Inferior parietal cortex (tissue), 1 donor: ENCODE measurements around the gene AXL.

Source experiments
- DNase-seq: peaks from one replicate; pipeline ENCODE4 v3.0.0-alpha.2; 2016; ENCODE audit errors: extremely low spot score

Gene AXL

GRCh38 chr19:41234512-41235168, 15.6 kb downstream of the AXL start:
- no peak for DNase-seq

DNA sequence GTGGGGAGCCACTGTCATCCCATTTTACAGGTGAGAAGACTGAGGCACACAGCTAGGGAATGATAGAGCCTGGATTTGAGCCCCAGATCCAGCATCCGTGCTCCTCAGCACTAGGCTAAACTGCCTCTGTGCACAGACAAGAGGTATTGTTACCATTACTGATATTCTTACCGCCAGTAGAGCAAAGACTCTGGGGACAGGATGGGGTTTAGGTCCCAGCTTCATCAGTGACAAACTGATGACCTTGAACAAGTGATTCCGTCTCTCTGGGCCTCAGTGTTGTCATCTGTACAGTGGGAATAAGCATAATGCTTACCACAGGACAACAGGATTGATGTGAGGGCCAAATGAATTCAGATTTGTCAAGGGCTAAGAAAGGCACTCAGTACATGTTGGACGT, 16.5 kb downstream of the AXL start:
- DNase-seq = no peak

DNA sequence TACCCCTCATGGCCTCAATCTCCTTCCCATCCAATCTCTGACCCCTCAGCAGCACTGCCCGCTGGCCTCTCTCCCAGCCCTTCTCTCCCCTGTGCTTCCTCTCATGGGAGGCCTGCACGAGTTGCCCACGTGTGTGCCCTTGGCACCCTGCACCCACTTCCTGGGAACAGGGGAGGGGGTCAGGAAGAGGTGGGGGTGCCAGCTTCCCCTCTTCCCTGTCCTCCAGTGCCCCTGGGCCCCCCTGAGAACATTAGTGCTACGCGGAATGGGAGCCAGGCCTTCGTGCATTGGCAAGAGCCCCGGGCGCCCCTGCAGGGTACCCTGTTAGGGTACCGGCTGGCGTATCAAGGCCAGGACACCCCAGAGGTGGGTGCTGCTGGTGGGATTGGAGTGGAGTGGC, 19.2 kb downstream of the AXL start:
- no peak for DNase-seq

DNA sequence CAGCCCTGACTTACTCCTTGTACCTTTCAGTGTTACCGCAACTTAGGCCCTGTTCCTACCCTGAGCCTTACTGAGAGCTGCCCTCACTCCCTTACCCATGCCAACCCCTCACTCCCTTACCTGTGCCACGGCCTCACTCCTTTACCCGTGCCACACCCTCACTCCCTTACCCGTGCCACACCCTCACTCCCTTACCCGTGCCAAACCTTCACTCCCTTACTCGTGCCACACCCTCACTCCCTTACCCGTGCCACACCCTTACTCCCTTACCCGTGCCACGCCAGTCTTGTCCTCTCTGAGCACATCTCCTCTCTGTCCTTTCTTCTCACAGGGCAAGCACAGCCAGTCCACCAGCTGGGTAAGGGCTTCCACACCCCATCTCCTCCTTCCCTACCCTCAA, 20.3 kb downstream of the AXL start:
- no peak for DNase-seq

- no peak for DNase-seq
These were observed 21.0 kb downstream of the AXL start for GRCh38 chr19:41239961-41240574.

DNA sequence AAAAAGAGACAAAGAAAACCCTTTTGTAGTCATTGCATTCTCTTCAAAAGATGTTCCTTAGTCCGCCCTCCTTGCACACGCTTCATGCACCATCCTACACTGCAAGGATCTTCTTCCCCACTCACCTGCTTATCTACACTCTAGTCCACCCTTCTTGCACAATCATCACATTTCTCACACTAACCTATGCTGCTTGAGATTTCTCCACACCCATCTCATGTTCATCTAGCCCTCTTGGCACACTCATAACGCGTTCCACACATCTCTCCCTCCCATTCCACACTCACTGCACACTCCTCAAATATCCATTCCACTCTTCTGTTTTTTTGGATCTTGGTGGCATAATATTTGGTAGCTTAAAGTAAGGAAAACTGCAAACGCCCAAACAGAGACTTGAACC, 22.8 kb downstream of the AXL start:
- no peak for DNase-seq

DNA sequence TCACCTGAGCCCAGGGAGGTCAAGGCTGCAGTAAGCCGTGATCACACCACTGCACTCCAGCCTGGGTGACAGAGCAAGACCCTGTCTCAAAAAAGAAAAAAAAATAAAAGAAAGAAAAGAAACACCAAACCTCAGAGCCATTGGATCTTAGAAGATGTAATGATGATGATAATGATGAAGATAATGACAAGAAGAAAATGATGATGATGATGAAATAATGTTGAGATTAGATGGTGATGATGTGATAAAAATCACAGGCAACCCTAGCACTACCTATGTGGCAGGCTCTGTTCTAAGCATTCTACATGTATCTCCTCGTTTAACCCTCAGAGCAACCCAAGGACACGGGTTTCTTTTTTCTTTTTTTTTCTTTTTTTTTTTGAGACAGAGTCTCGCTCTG, 25.1 kb downstream of the AXL start:
- DNase-seq = no peak

- no peak for DNase-seq
These were observed 26.8 kb downstream of the AXL start for GRCh38 chr19:41245843-41246242.

DNA sequence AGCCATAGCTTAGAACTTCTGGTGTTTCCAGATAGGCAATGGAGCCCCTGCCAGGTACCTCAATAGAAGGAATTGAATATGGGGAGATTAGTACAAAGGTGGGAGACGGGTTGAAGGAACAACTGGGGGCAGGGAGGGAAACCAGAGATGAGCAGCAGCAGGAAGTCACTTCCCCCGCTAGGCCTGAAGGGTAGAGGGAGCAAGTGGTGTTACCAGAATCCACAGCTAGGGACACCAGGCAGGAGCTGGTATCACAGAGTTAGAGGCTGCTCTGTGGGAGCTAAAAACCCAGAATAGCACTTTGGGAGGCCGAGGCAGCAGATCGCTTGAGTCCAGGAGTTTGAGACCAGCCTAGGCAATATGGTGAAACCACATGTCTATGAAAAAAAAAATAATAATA, 29.9 kb downstream of the AXL start:
- DNase-seq = no peak

DNA sequence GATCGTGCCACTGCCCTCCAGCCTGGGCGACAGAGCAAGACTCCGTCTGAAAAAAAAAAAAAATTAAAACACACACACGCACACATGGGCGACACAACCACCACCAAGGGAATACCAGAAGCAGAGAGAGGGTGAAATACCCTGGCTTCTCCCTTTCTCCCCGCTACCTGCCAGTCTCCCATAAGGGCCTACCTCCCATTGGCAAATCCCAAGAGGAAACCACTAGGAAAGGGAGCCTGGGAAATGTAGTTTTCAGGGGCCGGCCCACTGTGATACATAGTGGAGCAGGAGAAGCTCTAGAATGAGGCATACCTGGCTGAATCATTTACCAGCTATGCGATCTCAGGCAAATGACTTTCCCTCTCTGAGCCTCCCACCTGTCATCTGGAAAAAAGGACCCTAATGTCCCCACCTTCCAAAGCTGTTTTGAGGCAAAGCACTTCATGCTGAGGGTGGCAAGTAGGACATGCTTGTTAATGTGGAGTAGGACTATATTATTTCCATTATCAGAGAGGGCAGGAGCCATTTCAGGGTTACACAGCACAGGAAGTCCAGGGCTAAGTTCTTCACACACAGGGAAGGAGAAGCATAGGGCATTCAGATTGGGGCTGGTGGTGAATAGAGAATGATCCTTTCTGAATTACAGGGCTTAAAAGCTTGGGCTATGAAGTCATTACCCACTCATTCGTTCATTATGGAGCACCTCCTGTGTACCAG, 30.8 kb downstream of the AXL start:
- DNase-seq = no peak

DNA sequence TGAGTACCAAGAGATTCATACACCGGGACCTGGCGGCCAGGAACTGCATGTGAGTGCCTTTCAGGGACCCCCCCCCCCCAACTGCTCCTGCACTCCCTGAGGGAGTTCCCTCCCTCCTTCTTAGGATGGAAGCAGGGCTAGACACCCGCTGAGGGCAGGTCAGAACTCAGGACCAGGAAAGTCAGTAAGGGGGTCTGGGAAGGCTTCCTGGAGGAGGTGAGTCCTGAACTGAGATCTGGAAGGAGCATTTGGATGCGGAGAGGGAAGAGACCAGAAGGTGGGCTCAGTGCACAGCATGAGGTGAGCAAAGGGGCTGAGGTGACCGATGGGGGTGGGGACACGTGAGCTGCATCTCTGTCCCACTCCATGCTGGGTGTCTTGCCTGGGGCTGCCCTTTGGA, 34.6 kb downstream of the AXL start:
- no peak for DNase-seq

DNA sequence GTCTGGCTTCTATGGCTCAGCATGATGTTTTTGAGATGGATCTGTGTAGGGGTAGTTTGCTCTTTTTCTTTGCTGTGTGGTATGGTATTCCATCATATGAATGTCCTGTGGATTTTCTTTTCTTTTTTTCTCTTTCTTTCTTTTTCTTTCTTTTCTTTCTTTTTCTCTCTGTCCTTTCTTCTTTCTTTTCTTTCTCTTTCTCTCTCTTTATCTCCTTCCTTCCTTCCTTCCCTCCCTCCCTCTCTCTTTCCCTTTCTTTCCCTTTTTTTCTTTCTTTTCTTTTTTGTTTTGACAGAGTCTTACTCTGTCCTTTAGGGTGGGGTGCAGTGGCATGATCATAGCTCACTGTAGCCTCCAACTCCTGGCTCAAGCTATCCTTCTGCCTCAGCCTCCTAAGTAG, 36.1 kb downstream of the AXL start:
- no peak for DNase-seq

GRCh38 chr19:41261474-41262190, 42.6 kb downstream of the AXL start:
- no peak for DNase-seq

- no peak for DNase-seq
These were observed 44.2 kb downstream of the AXL start for GRCh38 chr19:41263042-41263849.

DNA sequence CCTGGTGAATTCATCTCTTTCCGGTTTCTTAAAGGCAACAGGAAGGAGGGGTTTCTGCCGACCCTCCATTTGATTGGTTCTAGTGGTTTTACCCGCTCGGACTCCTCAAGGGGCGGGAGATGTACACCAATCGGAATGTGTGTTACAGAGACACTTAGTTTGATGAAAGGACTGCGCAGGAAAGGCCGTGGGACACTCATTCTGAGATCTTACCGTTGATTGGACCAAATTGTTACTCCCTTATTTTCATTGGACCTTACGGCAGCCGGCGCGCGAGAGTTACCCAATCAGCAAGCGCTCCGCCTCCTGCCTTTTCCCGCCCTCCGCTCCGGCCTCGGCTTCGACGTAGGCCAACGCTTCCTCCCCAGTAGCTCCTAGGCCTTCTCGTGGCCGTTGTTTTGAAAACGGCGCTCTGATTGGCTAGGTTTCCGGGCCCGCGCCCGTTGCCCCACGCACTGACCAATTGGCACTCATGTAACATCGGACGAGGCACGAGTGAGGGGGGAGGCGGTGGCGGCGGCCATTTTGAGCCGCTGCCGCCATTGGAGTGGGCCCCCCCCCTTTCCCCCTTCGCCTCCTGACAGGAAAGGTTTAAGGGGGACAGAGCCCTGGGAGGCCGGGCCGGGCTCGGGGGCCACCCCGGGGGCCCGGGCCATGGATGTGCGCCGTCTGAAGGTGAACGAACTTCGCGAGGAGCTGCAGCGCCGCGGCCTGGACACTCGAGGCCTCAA, 45.0 kb downstream of the AXL start, which contains the start of gene HNRNPUL1:
Gene HNRNPUL1 (plus strand): TSS at position 523 of the 731 bp plus-strand sequence. CDS start 132 bp downstream, at position 655.
- peak; percentile 100 for DNase-seq

DNA sequence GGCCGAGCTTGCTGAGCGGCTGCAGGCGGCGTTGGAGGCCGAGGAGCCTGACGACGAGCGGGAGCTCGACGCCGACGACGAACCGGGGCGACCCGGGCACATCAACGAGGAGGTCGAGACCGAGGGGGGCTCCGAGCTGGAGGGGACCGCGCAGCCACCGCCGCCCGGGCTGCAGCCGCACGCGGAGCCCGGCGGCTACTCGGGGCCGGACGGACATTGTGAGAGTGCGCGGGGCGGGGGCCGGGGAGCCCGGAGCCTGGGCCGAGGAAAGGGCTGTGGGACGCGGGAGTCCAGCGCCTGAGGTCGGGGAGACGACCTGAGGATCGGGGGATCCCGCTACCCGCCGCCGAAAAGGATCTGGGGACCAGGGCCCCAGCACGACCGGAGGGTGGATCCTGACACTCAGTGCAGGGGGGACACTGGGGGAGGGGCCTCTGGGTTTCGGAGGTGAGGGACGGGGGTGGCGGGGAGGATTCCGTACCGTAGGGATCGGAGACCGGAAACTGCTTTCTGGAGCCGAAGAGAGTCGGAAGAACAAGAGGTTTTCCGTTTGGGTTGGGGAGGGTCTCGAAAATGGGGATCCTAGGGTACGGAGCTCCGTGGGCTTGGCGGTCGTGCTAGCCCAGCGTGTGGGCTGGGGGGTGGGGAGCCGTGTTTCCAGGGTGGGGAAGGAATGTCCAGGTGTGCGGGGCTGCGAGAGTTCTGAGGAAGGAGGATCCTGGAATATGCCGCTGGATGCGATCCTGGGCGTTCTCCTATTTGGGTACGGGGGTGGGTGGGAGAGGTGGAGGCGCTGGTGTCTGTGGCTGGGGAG, 45.8 kb downstream of the AXL start:
- no peak for DNase-seq

DNA sequence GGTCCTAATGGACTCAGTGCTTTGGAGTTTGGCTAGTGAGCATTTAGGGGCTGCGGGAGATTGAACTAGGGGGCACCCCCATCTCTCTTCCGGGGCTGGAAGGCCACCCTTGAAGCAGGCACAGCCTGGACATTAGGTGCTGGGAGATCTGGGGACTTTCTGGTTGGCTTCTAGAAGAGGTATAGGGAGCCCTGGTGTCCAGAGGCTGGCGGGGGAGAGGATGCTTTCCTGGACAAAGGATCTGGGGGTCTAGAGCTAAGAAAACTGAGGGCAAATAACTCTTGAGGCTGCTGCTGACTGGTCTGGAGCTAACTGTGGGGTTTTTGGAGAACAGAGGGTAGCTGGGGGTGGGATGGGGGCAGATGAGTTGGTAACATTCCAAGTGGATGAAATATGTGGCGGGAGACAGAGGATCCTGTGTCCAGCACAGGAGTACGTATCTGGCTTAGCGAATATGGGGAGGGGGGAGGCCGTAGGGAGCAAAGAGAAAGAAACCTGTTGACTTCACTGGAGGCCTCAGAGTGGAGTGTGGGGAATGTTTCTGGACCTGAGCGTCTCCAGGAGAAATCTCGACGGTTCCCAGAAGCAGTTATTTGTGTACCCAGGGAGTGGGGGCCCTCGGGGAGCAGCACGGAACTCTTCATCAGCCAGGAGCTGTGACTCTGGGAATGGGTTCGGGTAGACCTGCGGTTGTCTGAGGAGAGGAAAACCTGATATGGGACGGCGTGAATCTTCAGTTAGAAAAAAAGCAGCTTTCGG, 46.6 kb downstream of the AXL start:
- DNase-seq = no peak

GRCh38 chr19:41269055-41269454, 50.0 kb downstream of the AXL start:
- no peak for DNase-seq

DNA sequence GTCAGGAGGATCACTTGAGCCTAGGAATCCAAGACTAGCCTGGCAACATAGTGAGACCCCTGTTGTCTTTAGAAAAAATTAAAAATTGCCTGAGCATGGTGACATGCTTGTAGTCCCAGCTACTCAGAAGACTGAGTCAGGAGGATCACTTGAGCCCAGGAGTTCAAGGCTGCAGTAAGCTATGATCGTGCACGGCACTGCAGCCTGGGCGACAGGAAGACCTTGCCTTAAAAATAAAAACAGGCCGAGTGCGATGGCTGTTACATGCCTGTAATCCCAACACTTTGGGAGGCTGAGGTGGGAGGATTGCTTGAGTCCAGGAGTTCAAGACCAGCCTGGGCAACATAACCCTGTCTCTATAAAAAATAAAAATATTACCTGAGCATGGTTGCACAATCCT, 50.5 kb downstream of the AXL start:
- DNase-seq = no peak
